Right lobe of liver (tissue), 6 donors: ENCODE results near the gene COPS7A. TPM values are rescaled to one million over a fixed set of nuclear protein-coding genes. Genes with fewer than 3 reads are reported as not detected.

Experiments used
- ATAC-seq, 4 donors: fragments of 200-7000 bp; cut with Tn5 transposase; one replicate each; pipeline ENCODE4 v1.9.1; 2020; ENCODE audit warnings: mild to moderate bottlenecking in 4 of 4, moderate library complexity in 4 of 4
- DNase-seq, 3 donors: peaks; one replicate each; pipeline ENCODE4 v3.0.0-alpha.2; 2020
- H3K27ac ChIP-seq, 3 donors: fragments of 200-600 bp; one replicate each; pipeline ENCODE4 v1.8.0; 2022
- H3K27me3 ChIP-seq, 2 donors: fragments of 200-600 bp; one replicate each; pipeline ENCODE4 v1.8.0; 2022
- H3K36me3 ChIP-seq, 4 donors: fragments of 200-600 bp; sonication (generic) in 1 of 4; one replicate each; pipeline versions ENCODE4 v1.5.1 to v1.8.0; 2017 to 2022; ENCODE audit warnings: control low read depth in 1 of 4
- H3K4me1 ChIP-seq, 4 donors: fragments of 200-600 bp; sonication (generic) in 1 of 4; one replicate each; pipeline versions ENCODE4 v1.5.1 to v1.8.0; 2017 to 2022; ENCODE audit warnings: control low read depth in 1 of 4
- H3K4me3 ChIP-seq, 3 donors: fragments of 200-600 bp; one replicate each; pipeline ENCODE4 v1.8.0; 2022
- H3K9me3 ChIP-seq, 4 donors: fragments of 200-600 bp; sonication (generic) in 1 of 4; one replicate each; pipeline versions ENCODE4 v1.5.1 to v1.8.0; 2017 to 2022; ENCODE audit warnings: control low read depth in 1 of 4
- POLR2A ChIP-seq: fragments of 450-650 bp; IDR thresholded peaks from one replicate; pipeline ENCODE4 v1.6.1; 2017; ENCODE audit warnings: antibody characterized with exemption, mild to moderate bottlenecking
- WGBS: methylation state at CpG from one replicate; pipeline ENCODE4 v1.1.6; 2018; ENCODE audit warnings: low coverage, low lambda C conversion rate; ENCODE audit not compliant: insufficient coverage; ENCODE audit errors: missing lambda C conversion rate; 5-methylcytosine and 5-hydroxymethylcytosine counted together
- intact Hi-C, 2 donors: fragments of 100-400 bp; cut with DNase I; formaldehyde crosslinking; loops; one replicate each; pipeline versions ENCODE4 v1.11.2 to v1.14.1; 2022
- total RNA-seq, 6 experiments: library from RNA; depleted of rRNA in 2 of 6; stranded (reverse); fragments of >200 nt in 2 of 6; fragmentation: NEBNext Ultra II Directional in 3 of 6; extraction: Animal tissue kit (Norgen Biotek cat#: 25700) in 3 of 6; gene quantifications; one replicate each; pipeline versions ENCODE4 v1.1.0 to v1.2.4, GENCODE V29; 2016 to 2023
- TF ChIP-seq, protein P1 (sequence below), 4 donors: fragments of 200-600 bp in 3 of 4; fragments of 450-650 bp in 1 of 4; IDR thresholded peaks; one replicate each; pipeline versions ENCODE4 v1.5.1 to v1.8.0; 2016 to 2022; ENCODE audit warnings: antibody characterized with exemption in 4 of 4, mild to moderate bottlenecking in 2 of 4
- donor health status: DM: no; HTN: yes; CAD: no.
- donor health status: DM: no; HTN: no; CAD: no.
- donor health status: DM: no; HTN: no; CAD: no.
- donor health status: DM: no; HTN: yes; CAD: no.
- donor health status: DM: no; HTN: yes; CAD: no.

COPS7A gene
- total RNA-seq, 6 experiments from 2014 or later, result 26.7 to 49.5 (median 30.6) TPM

DNA sequence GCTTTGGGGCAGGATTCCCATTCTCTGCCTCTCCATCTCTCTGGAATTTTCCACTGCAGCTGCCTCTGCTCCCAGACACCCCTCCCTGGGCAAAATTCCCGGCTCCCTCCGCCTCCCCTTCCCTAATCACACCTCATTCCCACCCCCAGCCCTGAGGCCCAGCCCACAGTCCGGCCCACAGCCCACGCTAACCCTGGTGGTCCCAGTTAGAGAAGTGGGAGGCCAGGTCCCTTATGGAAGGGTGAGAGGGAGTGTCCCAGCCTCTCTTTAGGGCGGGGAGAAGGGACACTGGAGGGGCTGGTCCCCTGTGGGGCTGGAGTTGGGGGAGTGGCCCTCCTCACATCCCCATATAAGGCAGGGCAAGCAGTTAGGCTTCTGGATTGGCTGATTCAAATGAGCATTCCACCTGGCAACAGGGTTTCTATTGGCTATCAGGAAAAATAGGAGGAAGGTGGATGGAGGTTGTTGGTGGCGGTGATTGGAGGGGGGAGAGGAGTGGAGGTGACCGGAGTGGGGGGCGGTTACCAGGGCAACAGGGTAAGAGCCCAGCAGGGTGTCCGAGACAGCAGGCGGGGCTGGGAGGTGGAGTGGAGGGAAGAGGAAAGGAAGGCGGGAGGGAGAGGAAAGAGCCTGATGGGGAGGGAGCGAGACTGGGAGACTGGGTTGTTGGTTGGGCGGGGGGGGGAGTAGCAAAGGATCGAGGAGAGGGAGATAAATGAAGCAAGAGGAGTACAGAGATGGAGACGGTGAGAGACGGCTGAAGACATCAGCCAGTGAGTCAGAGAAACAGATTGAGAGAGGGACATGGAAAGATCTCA lies 40.4 kb downstream of the COPS7A start:
- intact Hi-C loops, result no loop called here
- Histone ChIP-seq H3K4me3 (peak overlapping the region in 1 of 3 donors; percentile 3), H3K9me3 (no peaks in the 10 kb centered on the region), H3K27me3 (no peaks in the 10 kb centered on the region), H3K27ac (peak overlapping the region; percentile 76 to 93 (median 87)), H3K4me1 (peaks cover 0 to 39% (median 10%) of the 10 kb centered on the region in 4 donors), H3K36me3 (peaks cover 0 to 1% (median under 1%) of the 10 kb centered on the region in 4 donors)
- TF ChIP-seq, protein P1, sequence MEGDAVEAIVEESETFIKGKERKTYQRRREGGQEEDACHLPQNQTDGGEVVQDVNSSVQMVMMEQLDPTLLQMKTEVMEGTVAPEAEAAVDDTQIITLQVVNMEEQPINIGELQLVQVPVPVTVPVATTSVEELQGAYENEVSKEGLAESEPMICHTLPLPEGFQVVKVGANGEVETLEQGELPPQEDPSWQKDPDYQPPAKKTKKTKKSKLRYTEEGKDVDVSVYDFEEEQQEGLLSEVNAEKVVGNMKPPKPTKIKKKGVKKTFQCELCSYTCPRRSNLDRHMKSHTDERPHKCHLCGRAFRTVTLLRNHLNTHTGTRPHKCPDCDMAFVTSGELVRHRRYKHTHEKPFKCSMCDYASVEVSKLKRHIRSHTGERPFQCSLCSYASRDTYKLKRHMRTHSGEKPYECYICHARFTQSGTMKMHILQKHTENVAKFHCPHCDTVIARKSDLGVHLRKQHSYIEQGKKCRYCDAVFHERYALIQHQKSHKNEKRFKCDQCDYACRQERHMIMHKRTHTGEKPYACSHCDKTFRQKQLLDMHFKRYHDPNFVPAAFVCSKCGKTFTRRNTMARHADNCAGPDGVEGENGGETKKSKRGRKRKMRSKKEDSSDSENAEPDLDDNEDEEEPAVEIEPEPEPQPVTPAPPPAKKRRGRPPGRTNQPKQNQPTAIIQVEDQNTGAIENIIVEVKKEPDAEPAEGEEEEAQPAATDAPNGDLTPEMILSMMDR (IDR thresholded peaks at IDR 0.05), result no peak
- no peak for TF ChIP-seq POLR2A
- DNase-seq (peak; percentile 93 to 97 (median 93)), ATAC-seq (peak; percentile 69 to 85 (median 74))
- WGBS, result 1% methylated on average over 14 of the region's 16 CpGs

DNA sequence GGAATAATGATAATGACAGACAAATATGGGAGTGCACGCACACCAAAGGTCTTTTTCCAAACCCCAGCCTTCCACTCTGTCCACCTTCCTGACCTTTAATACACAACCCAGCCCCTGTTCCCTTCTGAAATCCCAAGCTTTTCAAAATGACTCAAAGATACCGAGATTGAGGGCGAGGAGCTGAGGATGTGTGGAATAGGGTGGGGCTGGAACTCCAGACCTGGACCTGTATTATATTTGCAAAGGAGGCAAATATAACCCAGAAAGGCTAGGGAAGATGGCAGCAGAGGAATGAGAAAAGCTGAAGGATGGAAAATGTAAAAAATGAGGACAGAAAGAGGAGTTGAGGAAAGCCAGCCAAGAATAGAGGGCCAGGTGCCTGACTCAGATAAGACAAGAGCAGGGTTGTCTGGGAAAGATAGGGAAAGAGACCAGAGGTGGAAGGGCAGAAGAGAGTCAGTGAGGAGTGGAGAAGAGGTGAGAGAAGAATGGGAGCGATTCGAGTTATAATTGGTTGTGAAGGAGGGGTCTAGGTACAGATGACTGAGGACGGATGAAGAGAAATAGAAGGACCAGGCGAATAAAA lies 41.3 kb downstream of the COPS7A start:
- TF ChIP-seq, protein P1 (IDR thresholded peaks at IDR 0.05), result no peak
- TF ChIP-seq POLR2A, result no peak
- no peaks in the 10 kb centered on the region for H3K27me3 ChIP-seq
- 33% methylated on average over 7 of the region's 7 CpGs for WGBS
- peaks cover 0 to 10% (median 5%) of the 10 kb centered on the region in 4 donors for H3K36me3 ChIP-seq
- ATAC-seq (no peak), DNase-seq (no peak)
- H3K9me3 ChIP-seq, result no peaks in the 10 kb centered on the region
- H3K4me3 ChIP-seq, result peak overlapping the region; percentile 79 to 93 (median 85)
- intact Hi-C loops, result no loop called here
- H3K4me1 ChIP-seq, result peaks cover 0 to 42% (median 10%) of the 10 kb centered on the region in 4 donors
- peak overlapping the region; percentile 76 to 93 (median 77) for H3K27ac ChIP-seq

DNA sequence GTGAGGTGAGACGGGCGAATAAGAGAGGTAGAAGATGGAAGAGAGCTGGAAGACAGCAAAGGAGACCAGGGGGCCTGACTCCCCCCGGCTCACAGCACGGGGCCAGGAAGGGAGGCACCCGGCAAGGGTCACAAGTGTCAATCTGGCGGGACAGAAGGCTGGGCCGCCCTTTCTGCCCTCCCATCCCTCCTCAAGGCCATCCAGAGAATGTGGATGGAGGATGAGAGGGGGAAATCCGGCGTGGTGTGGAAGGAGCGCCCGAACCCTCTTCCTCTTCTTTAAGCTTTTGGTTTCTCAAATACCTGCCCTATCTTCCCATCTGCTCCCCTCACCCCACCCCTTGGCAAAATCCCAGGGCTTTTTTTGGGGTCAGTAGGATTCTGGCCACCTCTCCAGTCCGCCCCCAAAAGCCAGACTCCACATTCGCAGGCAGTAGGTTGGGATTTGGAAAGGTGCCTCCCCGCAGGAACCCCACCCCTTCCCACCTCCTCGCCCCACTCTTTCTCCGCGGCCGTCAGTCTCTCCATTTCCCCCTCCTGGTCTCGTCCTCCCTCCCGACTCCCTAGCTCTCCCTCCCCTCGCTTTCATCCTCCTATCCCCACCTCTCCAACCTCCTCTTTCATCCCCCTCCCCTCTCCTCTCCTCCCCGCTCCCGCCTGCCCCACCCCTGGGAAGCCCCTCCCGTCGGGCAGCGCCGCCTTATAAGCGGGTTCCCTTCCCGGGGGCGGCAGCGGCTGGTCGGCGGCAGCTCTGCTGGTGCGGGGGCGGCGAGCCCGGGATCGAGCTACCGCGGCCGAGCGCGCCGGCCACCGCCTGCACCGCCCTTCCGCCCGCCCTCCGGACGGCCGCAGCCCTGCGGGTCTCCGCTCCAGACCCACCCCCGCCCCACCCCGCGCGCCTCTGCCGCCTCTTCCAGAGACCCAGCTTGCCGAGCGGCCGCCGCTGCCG lies 42.1 kb downstream of the COPS7A start, which contains the start of gene PTMS:
TSS of gene PTMS (plus strand) at position 730 of the 948 bp plus-strand sequence. CDS start 343 bp downstream, outside the sequence.
- Histone ChIP-seq H3K4me3 (peak within 1 kb of the TSS; percentile 79 to 93 (median 85)), H3K27me3 (no peaks in the 10 kb centered on the region), H3K36me3 (peaks cover 0 to 14% (median 5%) of the 10 kb centered on the region in 4 donors), H3K27ac (peak within 1 kb of the TSS; percentile 76 to 93 (median 77)), H3K9me3 (no peaks in the 10 kb centered on the region), H3K4me1 (peaks cover 0 to 45% (median 10%) of the 10 kb centered on the region in 4 donors)
- DNase-seq, result peak; percentile 93 to 95 (median 94)
- intact Hi-C loops, result no loop called here
- 3% methylated on average over 24 of the region's 63 CpGs for WGBS
- TF ChIP-seq, protein P1 (IDR thresholded peaks at IDR 0.05), result no peak
- TF ChIP-seq POLR2A, result peak; percentile 92
- ATAC-seq, result peak; percentile 55 to 71 (median 60)
